T1000 (cell line): ENCODE results near the gene THOC2.
A peak's percentile ranks its signal among the peaks of the same experiment; 100 is the strongest.
"Not testable (repeated sequence)": the region's sequence is repeated elsewhere in the genome, so short reads cannot be mapped to it uniquely, and the experiment has no call there.

Experiments
- DNase-seq: peaks from one replicate; lab custom pipeline; 2025; ENCODE audit warnings: mixed read lengths; lab: John Stamatoyannopoulos, UW

The THOC2 gene

GRCh38 chrX:123732670-123733363, at the start of gene THOC2:
TSS of gene THOC2 (minus strand) at chrX:123733052. CDS start at chrX:123733022, 30 bp downstream.
- DNase-seq = peak; percentile 60

GRCh38 chrX:123781786-123782185, 48.9 kb upstream of the THOC2 start:
- not testable (repeated sequence) for DNase-seq

- no peak for DNase-seq
These were observed 47.1 kb upstream of the THOC2 start for GRCh38 chrX:123779908-123780396.

- DNase-seq = no peak
These were observed 40.6 kb upstream of the THOC2 start for GRCh38 chrX:123773258-123773988.

GRCh38 chrX:123771449-123772064, 38.7 kb upstream of the THOC2 start:
- DNase-seq = no peak

- peak; percentile 35 for DNase-seq
These were observed 32.4 kb upstream of the THOC2 start for GRCh38 chrX:123764967-123765871.

DNA sequence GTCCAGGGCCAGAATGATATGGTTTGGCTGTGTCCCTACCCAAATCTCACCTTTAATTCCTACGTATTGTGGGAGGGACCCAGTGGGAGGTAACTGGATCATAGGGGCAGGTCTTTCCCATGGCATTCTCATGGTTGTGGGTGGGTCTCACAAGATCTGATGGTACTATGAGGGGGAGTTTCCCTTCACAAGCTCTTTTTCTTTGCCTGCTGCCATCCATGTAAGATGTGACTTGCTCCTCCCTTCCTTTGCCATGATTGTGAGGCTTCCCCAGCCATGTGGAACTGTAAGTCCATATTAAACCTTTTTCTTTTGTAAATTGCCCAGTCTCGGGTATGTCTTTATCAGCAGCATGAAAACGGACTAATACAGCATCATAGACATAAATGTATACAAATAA, 27.0 kb upstream of the THOC2 start:
- not testable (repeated sequence) for DNase-seq

- DNase-seq = not testable (repeated sequence)
These were observed 24.9 kb upstream of the THOC2 start for GRCh38 chrX:123757794-123758193.

DNA sequence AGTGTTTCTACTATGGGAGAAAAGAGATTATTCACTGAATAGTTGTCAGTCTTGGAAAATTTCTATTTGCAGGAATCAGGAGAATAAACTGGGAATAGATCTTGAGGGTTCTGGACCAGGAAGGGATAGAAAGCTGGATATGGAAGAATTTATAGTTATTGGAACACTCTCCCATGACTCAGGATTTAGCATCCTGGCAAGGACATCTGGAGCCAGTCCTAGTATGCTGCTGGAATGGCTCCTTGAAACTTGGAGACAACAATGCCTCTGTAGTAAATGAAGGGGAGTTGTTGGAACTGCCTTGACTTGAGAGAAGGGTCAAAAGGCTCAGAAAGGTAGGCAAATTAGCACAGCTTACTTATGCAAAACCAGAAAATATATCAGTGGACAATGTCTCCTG, 23.5 kb upstream of the THOC2 start:
- DNase-seq = no peak

DNA sequence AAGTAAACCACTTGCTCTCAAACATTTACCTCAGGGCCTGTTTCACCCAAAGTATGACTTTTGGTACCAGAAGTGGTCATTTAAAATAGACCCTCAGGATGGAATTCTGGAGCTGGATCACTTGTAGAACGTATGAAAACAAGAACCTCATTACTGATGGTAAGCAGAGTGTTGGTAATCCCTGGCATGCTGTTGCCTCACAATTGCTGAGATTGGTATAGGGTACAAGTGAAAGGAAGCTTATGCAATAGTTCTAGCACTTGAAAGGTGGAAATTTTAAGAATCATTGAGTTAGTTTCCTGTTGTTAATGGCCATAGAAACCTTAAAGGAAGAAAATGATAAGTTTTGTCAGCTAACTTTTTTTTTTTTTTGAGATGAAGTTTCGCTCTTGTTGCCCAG, 22.3 kb upstream of the THOC2 start:
- no peak for DNase-seq

DNA sequence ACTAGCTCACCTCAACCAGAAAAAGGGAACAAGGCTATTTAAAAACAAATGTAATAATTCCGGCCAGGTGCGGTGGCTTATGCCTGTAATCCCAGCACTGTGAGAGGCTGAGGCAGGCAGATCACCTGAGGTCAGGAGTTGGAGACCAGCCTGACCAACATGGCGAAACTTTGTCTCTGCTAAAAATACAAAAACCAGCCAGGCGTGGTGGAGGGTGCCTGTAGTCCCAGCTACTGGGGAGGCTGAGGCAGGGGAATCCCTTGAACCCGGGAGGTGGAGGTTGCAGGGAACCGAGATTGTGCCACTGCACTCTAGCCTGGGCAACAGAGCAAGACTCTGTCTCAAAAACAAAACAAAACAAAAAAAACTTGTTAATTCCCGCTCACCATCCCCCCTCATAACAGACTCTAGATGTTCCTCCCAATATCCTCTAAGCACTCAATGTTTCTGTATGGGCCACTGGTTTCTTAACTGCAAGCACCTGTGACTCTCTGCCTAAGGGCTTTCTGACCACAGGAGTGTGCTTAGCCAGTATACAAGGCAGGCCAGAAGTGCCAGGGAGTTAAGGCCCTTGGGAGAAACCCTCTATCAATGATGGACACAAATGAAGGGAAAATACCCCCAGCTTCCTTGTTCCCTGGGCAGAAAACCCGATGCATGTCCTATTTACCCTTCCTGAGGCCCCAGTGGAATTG, 21.0 kb upstream of the THOC2 start:
- DNase-seq = no peak

GRCh38 chrX:123749643-123750042, 16.8 kb upstream of the THOC2 start:
- DNase-seq = no peak

DNA sequence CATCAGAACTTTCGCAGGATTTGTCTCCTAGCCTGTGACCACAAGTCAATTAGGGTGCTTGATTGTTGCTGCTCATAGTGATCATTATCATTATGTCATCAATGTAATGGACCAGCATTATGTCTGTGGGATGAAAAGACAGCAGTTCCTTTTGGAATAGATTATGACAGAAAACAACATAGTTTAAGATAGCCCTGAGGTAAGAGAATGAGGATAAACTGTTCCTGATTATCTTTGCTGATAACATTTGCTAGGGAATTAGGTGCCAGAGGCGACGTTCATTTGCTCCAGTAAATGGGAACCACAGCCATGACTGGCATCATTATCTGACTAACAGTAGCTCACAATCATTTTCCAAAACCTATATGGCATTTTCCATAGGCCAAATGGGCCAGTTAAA, 12.7 kb upstream of the THOC2 start:
- no peak for DNase-seq

DNA sequence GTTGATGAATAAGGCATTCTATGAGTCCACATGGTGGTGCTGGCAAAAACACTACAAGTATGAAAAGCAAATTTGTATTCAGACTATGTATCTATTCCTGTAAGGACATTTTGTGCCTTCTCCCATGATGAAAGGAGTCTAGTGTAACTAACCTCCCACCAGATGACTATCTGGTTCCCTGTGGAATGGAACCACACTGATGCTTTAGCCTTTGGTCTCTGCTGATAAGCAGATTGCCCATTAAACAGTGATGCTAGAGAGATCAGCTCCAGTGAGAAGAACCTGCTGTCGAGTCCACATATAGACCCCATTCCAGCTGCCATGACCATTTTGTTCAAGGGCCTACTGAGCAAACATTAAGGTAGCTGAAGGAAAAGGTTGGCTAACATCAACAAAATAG, 10.5 kb upstream of the THOC2 start:
- DNase-seq = no peak

- DNase-seq = no peak
These were observed 9.6 kb upstream of the THOC2 start for GRCh38 chrX:123742440-123742839.

- no peak for DNase-seq
These were observed 7.7 kb upstream of the THOC2 start for GRCh38 chrX:123740536-123740935.

DNA sequence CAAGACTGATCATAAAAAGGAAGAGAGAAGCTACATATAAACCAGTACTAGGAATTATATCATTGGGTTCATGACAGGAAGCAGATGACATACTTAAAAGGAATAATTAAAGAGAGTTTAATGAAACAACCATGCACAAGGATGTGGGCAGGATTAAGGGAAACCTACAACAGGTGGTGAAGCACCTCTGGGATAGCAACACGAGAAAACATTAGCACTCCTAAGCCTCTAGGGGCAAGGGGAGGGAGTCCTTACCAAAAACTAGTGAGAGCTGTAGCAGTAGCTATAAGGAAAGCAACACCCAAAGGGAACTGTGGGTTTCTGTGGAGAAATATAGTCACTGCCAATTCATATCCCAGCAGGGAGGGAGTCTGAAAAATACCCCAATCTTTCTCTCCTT, 7.2 kb upstream of the THOC2 start:
- DNase-seq = no peak

- DNase-seq = no peak
These were observed 6.6 kb upstream of the THOC2 start for GRCh38 chrX:123739474-123739873.

DNA sequence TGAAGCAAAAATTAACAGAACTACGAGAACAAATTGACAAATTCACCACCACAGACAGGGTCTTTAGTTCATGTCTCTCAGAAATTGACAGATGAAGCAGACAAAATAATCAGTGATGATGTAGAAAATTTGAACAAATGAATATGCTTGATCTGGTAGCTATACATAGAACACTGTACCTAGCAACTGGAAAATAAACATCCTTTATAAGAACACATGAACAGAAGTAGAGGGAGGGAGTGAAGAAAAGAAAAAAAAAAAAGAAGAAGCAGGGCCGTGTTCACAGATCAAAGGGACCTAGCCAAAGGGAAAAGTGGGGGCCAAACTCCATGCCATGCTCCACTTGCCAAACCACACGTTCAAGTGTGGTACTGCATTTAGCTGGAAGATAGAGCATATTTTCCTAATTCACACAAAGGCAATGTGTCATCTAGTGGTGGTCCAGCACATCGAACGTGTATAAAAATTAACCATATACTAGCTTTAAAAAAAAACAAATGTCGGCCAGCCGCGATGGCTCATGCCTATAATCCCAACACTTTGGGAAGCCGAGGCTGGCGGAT, 5.6 kb upstream of the THOC2 start:
- DNase-seq = no peak

DNA sequence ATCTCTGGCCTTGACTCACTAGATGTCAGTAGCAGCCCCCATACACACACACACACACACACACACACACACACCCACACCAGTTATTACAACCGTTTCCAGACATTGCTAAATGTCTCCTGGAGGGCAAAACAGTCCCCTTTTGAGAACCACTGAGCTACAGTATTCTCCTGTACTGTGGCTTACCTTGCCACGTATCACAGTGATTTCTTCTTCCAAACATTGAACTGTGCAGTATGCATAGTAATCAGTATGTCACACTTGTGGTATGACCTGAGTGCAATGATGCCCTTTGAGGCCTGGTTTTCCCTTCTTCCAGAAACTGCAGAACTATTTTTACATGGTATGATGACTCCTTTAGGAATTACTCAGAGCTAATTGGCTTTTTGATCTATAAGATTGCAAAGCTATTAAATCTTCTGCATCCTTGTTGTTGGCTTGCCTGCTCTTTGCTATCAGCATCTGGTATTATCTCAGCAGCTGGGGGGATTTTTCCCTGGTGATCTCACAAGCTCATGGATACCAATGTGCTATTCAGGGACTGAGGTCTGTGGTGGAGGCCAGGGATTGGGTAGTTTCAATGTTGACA, 3.6 kb upstream of the THOC2 start:
- peak; percentile 14 for DNase-seq

DNA sequence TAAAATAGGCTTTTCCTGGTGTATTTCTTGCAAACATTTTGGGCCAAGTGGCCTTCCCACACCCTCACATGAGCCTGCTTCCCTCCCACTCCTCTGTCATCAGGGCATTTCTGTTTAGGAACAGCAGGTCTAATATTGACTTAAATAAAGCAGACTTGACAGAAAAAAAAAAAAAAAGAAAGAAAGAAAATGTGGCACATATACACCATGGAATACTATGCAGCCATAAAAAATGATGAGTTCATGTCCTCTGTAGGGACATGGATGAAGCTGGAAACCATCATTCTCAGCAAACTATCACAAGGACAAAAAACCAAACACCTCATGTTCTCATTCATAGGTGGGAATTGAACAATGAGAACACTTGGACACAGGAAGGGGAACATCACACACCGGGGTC, 2.3 kb upstream of the THOC2 start:
- DNase-seq = not testable (repeated sequence)
